Astrocyte (in vitro differentiated cells and primary cell): ENCODE data around the gene GATA6. TPM values are rescaled to one million over a fixed set of nuclear protein-coding genes. Genes with fewer than 3 reads are reported as not detected.

Source experiments
- DNase-seq: peaks from one replicate; pipeline ENCODE4 v3.0.0-alpha.2; 2010; ENCODE audit warnings: low read depth
- FAIRE-seq: peaks from 2 replicates; lab custom pipeline; 2011; peaks lifted over from hg19 to GRCh38; lab: Jason Lieb, UNC
- H2AFZ ChIP-seq: 2 replicates; pipeline ENCODE4 v1.6.0; 2012; ENCODE audit warnings: low read depth, low read length, inconsistent platforms
- H3K27ac ChIP-seq: 2 replicates; pipeline ENCODE4 v1.5.1; 2011; ENCODE audit warnings: low read depth, low read length, inconsistent platforms
- H3K27me3 ChIP-seq: 2 replicates; pipeline ENCODE4 v1.6.0; 2011; ENCODE audit warnings: low read length, inconsistent platforms; ENCODE audit not compliant: insufficient read depth
- H3K36me3 ChIP-seq: 2 replicates; pipeline ENCODE4 v1.5.1; 2011; ENCODE audit warnings: low read length, inconsistent platforms; ENCODE audit not compliant: insufficient read depth
- H3K4me1 ChIP-seq: 2 replicates; pipeline ENCODE4 v1.5.1; 2011; ENCODE audit warnings: low read length, inconsistent platforms; ENCODE audit not compliant: insufficient read depth
- H3K4me2 ChIP-seq: 2 replicates; pipeline ENCODE4 v1.6.0; 2012; ENCODE audit warnings: low read length, inconsistent platforms
- H3K4me3 ChIP-seq: 2 replicates; pipeline ENCODE4 v1.5.1; 2011; ENCODE audit warnings: low read depth, mild to moderate bottlenecking, low read length, inconsistent platforms; ENCODE audit not compliant: insufficient read depth
- H3K79me2 ChIP-seq: 2 replicates; pipeline ENCODE4 v1.6.0; 2012; ENCODE audit warnings: mild to moderate bottlenecking, low read length, inconsistent platforms; ENCODE audit not compliant: insufficient read depth
- H3K9ac ChIP-seq: 2 replicates; pipeline ENCODE4 v1.6.0; 2012; ENCODE audit warnings: mild to moderate bottlenecking, low read length, inconsistent platforms
- H3K9me3 ChIP-seq: 2 replicates; pipeline ENCODE4 v1.5.1; 2012; ENCODE audit warnings: low read depth, mild to moderate bottlenecking, low read length, inconsistent platforms; ENCODE audit not compliant: insufficient read depth
- H4K20me1 ChIP-seq: 2 replicates; pipeline ENCODE4 v1.6.0; 2012; ENCODE audit warnings: low read length, inconsistent platforms; ENCODE audit not compliant: insufficient read depth
- H3K27ac Mint-ChIP-seq: one replicate; pipeline ENCODE4 v1.8.0; 2021; ENCODE audit warnings: mild to moderate bottlenecking, mixed read lengths; ENCODE audit not compliant: unreplicated experiment
- H3K27me3 Mint-ChIP-seq: one replicate; pipeline ENCODE4 v1.8.0; 2021; ENCODE audit warnings: low read depth, mixed read lengths; ENCODE audit not compliant: unreplicated experiment
- H3K36me3 Mint-ChIP-seq: one replicate; pipeline ENCODE4 v1.8.0; 2021; ENCODE audit warnings: low read depth, mixed read lengths; ENCODE audit not compliant: unreplicated experiment
- H3K4me1 Mint-ChIP-seq: one replicate; pipeline ENCODE4 v1.8.0; 2021; ENCODE audit warnings: low read depth, mixed read lengths; ENCODE audit not compliant: unreplicated experiment
- H3K4me3 Mint-ChIP-seq: one replicate; pipeline ENCODE4 v1.8.0; 2021; ENCODE audit warnings: mild to moderate bottlenecking, moderate library complexity, mixed read lengths; ENCODE audit not compliant: unreplicated experiment
- H3K9me3 Mint-ChIP-seq: one replicate; pipeline ENCODE4 v1.8.0; 2021; ENCODE audit warnings: mild to moderate bottlenecking, mixed read lengths; ENCODE audit not compliant: unreplicated experiment
- EZH2 ChIP-seq: IDR thresholded peaks from 2 replicates; pipeline ENCODE4 v1.6.1; 2012; ENCODE audit warnings: mild to moderate bottlenecking, low read length, inconsistent platforms; ENCODE audit not compliant: insufficient read depth
- total RNA-seq: library from RNA; stranded (reverse); gene quantifications from 2 replicates; pipeline ENCODE4 v1.2.1, GENCODE V29; 2021
- TF ChIP-seq, protein P1 (sequence below): IDR thresholded peaks from 2 replicates; pipeline ENCODE4 v1.5.1; 2011; ENCODE audit warnings: low read depth, mild to moderate bottlenecking, inconsistent platforms, low read length, moderate library complexity; ENCODE audit not compliant: insufficient read depth

GATA6 gene
- total RNA-seq, 1 donor from 2014 or later, result 9.4 TPM

DNA sequence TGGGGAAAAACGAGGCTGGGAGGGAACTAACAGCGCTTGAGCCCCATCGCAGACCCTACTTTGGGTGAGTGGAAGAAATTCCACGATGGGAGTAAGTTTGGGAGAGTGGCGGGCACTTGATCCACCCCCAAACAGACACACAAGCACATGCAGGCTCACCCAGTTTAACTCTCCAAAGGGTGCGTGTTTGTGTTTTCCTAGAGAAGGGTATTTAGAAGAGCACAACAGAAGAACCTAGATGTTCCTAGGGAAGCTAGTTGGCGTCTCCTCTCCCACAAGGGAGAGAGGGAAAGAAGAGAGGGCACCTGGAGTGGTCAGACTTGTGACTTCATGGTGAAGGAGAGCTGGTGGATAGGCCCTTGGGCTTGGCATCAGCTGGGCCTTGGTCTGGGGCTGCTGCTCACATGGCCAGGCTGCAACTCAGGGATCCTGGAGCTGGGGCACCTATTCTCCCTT lies 3.2 kb downstream of the GATA6 start:
- Mint-ChIP-seq H3K27me3 (peaks cover 54% of the 10 kb centered on the region), H3K36me3 (peaks cover 29% of the 10 kb centered on the region), H3K9me3 (peaks cover 14% of the 10 kb centered on the region), H3K27ac (peak overlapping the region; percentile 62), H3K4me1 (peaks cover 8% of the 10 kb centered on the region), H3K4me3 (peak overlapping the region; percentile 84)
- FAIRE-seq (no peak), DNase-seq (no peak)
- TF ChIP-seq, protein P1, sequence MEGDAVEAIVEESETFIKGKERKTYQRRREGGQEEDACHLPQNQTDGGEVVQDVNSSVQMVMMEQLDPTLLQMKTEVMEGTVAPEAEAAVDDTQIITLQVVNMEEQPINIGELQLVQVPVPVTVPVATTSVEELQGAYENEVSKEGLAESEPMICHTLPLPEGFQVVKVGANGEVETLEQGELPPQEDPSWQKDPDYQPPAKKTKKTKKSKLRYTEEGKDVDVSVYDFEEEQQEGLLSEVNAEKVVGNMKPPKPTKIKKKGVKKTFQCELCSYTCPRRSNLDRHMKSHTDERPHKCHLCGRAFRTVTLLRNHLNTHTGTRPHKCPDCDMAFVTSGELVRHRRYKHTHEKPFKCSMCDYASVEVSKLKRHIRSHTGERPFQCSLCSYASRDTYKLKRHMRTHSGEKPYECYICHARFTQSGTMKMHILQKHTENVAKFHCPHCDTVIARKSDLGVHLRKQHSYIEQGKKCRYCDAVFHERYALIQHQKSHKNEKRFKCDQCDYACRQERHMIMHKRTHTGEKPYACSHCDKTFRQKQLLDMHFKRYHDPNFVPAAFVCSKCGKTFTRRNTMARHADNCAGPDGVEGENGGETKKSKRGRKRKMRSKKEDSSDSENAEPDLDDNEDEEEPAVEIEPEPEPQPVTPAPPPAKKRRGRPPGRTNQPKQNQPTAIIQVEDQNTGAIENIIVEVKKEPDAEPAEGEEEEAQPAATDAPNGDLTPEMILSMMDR, result no peak
- no peak for TF ChIP-seq EZH2
- peak overlapping the region; percentile 21 for H3K27ac ChIP-seq
- peaks cover 79% of the 10 kb centered on the region for H4K20me1 ChIP-seq
- peaks cover 7% of the 10 kb centered on the region for H3K36me3 ChIP-seq
- H3K4me1 ChIP-seq, result peaks cover 40% of the 10 kb centered on the region
- H3K9ac ChIP-seq, result peak overlapping the region; percentile 98
- H3K4me2 ChIP-seq, result peak overlapping the region; percentile 93
- peak overlapping the region; percentile 85 for H3K4me3 ChIP-seq
- no peaks in the 10 kb centered on the region for H3K9me3 ChIP-seq
- peaks cover 80% of the 10 kb centered on the region for H3K79me2 ChIP-seq
- peaks cover 32% of the 10 kb centered on the region for H3K27me3 ChIP-seq
- H2AFZ ChIP-seq, result no peak overlapping the region

DNA sequence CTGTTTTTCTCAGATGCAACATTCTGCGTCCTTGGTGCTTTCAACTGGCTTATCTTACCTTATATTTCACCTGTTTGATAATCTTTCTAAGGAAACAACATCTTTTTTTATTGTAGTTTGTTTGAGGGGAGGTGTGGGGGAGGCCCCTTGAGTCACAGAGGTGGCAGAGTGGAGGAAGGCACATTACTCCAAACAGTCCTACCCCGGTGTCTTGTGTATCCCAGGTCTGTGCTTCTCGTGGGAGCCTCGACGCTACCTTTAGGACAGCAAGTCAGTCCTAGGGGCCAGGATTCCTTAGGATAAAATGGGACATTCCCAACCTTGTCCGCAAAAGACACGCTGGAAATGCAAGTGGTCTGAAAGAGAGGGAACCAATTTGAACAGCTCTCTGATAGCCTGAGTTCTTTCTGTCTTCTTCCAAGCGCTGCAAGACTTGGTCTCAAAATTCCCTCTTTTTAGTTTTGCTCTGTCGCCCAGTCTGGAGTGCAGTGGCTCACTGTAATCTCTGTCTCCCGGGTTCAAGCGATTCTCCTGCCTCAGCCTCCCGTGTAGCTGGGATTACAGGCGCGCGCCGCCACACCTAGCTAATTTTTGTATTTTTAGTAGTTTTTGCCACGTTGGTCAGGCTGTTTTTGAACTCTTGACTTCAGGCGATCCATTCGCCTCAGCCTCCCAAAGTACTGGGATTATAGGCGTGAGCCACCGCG lies 4.0 kb downstream of the GATA6 start:
- Histone ChIP-seq H4K20me1 (peaks cover 81% of the 10 kb centered on the region), H3K9ac (peak overlapping the region; percentile 98), H3K79me2 (peaks cover 85% of the 10 kb centered on the region), H2AFZ (no peak overlapping the region), H3K4me2 (peak overlapping the region; percentile 93), H3K4me1 (peaks cover 36% of the 10 kb centered on the region), H3K36me3 (peaks cover 7% of the 10 kb centered on the region), H3K27me3 (peaks cover 27% of the 10 kb centered on the region), H3K4me3 (peak overlapping the region; percentile 85), H3K9me3 (no peaks in the 10 kb centered on the region), H3K27ac (no peak overlapping the region)
- no peak for TF ChIP-seq EZH2
- TF ChIP-seq, protein P1, result no peak
- peaks cover 6% of the 10 kb centered on the region for H3K4me1 Mint-ChIP-seq
- H3K36me3 Mint-ChIP-seq, result peaks cover 29% of the 10 kb centered on the region
- FAIRE-seq (no peak), DNase-seq (no peak)
- H3K27me3 Mint-ChIP-seq, result peaks cover 53% of the 10 kb centered on the region
- peak overlapping the region; percentile 18 for H3K27ac Mint-ChIP-seq
- H3K9me3 Mint-ChIP-seq, result peaks cover 14% of the 10 kb centered on the region
- peak overlapping the region; percentile 84 for H3K4me3 Mint-ChIP-seq

DNA sequence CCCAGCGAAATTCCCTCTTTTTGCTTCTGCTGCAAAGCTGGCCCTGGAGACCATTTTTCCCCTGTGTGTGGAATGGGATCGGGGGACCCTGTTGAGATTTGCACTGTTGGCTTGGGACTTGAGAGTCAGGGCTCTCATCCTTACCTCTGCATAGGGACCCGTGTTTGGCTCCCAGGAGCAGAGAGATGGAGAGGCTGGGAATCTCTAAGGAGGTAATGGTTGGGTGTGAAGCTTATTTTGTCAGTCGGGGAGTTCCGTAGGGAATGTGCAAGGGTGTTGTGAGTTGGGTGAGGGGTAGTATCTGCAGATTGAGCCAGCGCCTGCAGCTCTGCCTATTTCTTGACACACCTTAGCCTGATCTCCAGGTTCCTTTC lies 4.5 kb downstream of the GATA6 start:
- Histone ChIP-seq H3K9me3 (no peaks in the 10 kb centered on the region), H3K9ac (peak overlapping the region; percentile 98), H3K4me2 (peak overlapping the region; percentile 93), H3K27ac (no peak overlapping the region), H3K4me3 (peak overlapping the region; percentile 85), H2AFZ (no peak overlapping the region), H3K36me3 (peaks cover 10% of the 10 kb centered on the region), H3K79me2 (peaks cover 90% of the 10 kb centered on the region), H3K27me3 (peaks cover 23% of the 10 kb centered on the region), H4K20me1 (peaks cover 83% of the 10 kb centered on the region), H3K4me1 (peaks cover 33% of the 10 kb centered on the region)
- FAIRE-seq (no peak), DNase-seq (no peak)
- H3K9me3 Mint-ChIP-seq, result peaks cover 14% of the 10 kb centered on the region
- no peak overlapping the region for H3K27ac Mint-ChIP-seq
- H3K36me3 Mint-ChIP-seq, result peaks cover 29% of the 10 kb centered on the region
- H3K27me3 Mint-ChIP-seq, result peaks cover 54% of the 10 kb centered on the region
- no peak for TF ChIP-seq EZH2
- TF ChIP-seq, protein P1, result no peak
- peak overlapping the region; percentile 84 for H3K4me3 Mint-ChIP-seq
- peaks cover 4% of the 10 kb centered on the region for H3K4me1 Mint-ChIP-seq
